Measurements from ENCODE around the gene ARHGAP32.
"Not testable (repeated sequence)": the region's sequence is repeated elsewhere in the genome, so short reads cannot be mapped to it uniquely, and the experiment has no call there.

The ARHGAP32 gene

DNA sequence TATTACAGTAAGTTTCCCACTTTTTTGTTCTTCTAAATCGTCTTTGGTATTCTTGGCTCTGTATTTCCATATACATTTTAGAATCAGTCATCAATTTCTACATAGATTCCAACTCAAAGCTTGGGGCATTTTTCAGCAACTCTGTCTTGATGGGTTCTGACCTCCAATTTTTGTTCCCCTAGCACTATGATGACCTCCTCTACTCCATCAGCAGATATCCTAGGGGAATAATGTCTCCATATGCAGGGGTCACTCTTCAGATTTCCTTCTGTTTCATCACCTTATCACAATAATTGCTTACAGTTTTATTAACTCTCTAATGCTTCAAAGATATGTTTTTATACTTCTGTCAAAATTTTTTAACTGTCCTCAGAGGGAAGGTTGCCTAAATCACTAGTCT is 158.1 kb downstream of the ARHGAP32 start:
- DNase-seq (ENCODE audit: low spot score) = no peak

DNA sequence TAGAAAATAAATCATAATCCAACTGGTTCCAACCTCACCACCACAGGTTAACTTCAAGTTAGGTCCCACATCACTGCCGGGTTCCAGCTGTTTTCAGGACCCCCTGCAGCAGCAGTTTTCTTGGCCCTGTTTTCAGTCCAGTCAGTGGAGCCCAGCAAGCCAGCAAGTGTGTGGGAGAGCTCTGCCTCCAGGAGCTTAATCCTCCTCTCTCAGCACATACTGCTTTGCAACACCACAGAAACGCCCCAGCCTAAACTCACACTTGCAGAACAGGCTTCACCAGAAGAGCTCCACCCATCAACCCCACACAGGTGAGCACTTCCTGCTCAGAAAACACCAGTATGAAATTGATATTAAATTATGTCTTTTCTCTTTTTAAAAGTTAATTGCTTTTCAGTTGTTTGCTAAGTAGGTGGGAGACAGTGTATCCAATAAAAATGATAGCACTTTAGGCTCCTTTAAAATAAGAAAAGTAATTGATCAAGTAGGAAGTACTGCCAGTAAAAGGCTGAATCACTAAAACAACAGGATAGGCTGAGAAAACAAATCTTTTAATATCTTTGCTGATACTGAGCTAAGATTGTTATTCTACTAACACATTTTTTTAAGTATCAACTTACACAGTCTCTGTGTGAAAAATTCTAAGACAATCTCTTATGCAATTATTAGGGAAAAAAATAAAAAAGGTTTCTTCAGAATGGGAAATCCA is 168.0 kb downstream of the ARHGAP32 start:
- DNase-seq (ENCODE audit: low spot score) = peak; percentile 49

DNA sequence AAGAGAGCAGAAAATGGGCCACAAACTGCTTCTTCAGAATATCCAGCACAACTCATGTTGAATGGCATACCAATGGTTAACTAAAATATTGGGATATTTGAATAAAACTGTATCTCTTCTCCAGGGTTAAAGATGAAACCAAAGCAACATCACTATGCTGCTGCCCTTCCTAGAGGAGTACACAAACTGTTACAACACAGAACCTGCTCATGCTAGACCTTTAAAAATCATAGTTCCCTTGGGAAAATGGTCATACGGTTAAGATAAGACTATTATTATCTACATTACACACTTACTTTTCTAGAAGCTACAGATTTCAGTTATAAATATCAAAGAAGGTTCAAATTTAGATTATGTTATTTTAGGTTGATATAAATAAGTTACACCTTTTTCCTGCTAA is 170.8 kb downstream of the ARHGAP32 start:
- DNase-seq (ENCODE audit: low spot score) = no peak

- DNase-seq (ENCODE audit: low spot score) = no peak
Measured at GRCh38 chr11:129018991-129019390, 173.1 kb downstream of the ARHGAP32 start.

- no peak for DNase-seq (ENCODE audit: low spot score)
Measured at GRCh38 chr11:129018126-129018525, 174.0 kb downstream of the ARHGAP32 start.

DNA sequence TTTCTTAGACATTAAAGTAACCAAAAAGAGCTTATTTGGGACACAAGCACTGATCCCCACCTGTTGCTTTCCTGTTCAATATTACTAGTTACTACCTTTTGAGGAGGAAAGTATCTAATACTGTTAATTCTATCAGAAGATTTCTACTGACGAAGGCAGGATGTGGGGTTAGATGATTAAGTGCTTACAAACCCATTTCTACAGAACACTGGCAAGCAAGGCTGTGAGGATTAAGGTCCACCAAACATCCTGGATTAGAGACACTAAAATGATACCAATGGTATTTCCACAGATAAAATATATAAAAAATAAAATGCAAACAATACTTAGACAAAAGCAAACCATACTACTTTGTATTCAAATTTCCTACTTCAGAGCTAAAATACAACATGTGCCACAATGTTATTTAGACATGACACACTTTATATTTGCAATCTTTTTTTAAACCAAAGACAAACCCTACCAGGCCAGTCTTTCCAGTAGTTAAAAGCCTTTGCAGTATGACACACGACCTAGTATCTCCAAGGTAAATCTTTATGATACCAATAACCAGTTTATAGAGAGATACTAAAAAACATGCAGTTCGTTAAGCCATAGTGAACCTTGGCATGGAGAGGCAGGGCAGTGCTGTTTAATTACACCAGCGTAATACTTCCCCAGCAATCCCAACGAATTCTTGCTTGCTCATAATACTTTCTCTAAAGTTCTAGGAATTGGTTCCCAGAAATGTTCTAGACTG is 178.2 kb downstream of the ARHGAP32 start:
- DNase-seq (ENCODE audit: low spot score) = no peak

- DNase-seq (ENCODE audit: low spot score) = no peak
Measured at GRCh38 chr11:129012880-129013279, 179.2 kb downstream of the ARHGAP32 start.

GRCh38 chr11:129006161-129006560 is 186.0 kb downstream of the ARHGAP32 start:
- no peak for DNase-seq (ENCODE audit: low spot score)

DNA sequence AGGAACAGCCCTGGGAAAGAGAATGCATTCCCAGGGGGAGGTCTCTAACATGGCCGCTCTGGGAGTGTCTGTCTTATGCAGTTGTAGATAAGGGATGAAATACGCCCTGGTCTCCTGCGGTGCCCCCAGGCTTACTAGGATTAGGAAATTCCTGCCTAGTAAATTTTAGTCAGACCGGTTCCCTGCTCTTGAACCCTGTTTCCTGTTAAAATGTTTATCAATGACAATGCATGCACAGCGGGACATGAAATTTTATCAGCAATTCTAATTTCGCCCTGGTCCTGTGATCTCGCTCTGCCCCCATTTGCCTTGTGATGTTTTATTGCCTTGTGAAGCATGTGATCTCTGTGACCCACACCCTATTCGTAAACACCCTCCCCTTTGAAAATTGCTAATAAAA is 193.0 kb downstream of the ARHGAP32 start:
- not testable (repeated sequence) for DNase-seq (ENCODE audit: low spot score)

GRCh38 chr11:128988242-128988970 is 203.7 kb downstream of the ARHGAP32 start:
- no peak for DNase-seq (ENCODE audit: low spot score)

- DNase-seq (ENCODE audit: low spot score) = no peak
Measured at GRCh38 chr11:128985880-128986279, 206.2 kb downstream of the ARHGAP32 start.

DNA sequence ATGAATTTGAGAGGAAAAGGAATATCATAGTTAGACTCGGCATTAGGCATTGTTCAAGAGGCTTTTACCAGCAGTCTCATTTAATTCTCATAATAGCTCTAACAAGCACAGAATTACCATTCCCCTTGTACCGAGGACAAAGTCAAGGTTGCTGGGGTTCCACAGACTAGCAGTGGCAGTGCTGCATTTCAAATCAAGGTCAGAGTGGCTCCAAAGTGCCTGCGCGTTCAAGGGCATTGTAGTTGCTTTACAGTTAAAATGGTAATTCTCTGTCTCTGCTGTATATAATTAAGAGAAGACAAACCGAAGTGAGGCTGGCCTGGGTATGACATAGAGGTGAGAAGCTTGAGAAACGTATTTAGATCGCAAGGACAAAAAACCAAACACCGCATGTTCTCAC is 209.1 kb downstream of the ARHGAP32 start:
- DNase-seq (ENCODE audit: low spot score) = no peak

DNA sequence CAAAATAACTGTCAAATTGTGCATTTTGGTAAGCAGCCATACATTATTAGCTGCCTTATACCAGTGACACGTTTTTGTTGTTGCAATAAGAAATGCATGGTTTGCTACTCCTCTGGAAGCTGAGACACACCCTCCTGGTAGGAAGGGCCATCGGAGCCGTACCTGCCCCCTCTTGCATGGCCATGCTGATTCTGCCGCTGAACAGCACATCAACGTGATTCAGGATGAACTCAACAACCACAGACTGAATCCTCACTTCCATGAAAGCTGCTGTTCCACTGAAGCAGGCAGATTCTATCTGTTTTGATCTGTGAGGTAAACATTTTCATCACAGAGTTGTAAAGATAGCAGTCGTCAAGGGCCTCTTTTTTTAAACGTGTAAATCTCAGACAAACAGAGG is 210.9 kb downstream of the ARHGAP32 start:
- DNase-seq (ENCODE audit: low spot score) = no peak

DNA sequence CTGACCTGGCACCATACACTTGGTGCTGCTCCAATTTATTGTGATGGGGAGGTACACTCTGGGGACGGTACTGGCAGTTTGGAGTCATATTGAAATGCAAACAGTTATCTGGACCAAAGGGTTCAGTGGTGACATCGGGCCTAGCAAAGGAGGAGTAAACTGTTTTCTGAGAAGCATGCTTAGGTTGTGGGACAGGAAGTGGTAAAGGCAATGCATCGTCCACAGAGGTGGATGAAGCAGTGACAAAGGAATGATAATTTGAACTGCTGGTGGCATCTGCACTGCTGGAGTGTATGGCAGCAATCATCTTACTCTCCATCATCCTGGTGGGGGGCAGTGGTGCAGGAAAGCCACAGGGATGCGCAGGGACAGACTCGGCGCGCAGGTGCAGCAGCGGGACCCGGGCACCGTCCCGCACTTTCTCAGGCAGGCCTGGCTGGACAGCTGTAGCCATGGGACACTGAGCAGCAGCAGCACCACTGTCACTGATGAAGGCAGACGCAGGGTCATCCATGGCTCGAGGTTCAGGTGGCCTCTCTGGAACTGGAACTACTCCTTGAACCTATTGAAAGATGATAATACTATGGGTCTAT is 221.4 kb downstream of the ARHGAP32 start:
- DNase-seq (ENCODE audit: low spot score) = no peak

- DNase-seq (ENCODE audit: low spot score) = no peak
Measured at GRCh38 chr11:128968916-128969315, 223.2 kb downstream of the ARHGAP32 start.

DNA sequence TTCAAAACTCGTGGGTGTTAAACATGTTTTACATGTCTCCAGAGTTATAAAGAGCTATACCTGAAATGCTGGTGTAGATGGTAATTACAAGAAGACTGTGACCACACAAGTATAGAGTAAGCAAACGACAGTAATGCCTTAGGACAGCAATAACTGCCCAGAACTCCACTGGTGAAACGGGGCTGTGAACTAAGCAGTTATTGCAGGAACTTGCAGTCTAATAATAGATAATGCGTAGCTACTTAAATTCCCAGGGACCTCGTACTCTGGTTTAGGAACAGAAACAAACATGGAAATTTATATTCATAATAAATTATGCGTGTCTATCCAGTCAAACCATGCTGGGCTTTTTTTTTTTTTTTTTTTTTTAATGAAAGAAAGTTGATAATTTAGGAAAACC is 224.5 kb downstream of the ARHGAP32 start:
- no peak for DNase-seq (ENCODE audit: low spot score)

DNA sequence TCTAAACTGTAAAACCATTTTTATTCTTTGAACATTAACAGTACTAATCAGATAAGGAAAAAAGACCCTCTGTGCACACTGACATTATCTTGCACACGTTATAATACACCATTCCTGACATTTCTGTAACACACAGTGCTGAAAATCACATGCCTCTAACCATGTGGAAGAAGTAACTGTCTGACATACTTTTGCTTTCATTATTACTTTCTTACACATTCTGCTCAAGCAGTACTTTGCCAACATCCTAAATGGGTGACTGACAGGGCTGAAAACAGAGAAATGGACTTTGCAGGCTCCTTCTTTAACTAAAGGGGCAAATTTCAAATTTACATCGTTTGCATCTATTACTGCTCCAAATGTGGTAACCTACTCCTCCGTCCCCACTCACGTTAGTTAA is 226.6 kb downstream of the ARHGAP32 start:
- DNase-seq (ENCODE audit: low spot score) = no peak

DNA sequence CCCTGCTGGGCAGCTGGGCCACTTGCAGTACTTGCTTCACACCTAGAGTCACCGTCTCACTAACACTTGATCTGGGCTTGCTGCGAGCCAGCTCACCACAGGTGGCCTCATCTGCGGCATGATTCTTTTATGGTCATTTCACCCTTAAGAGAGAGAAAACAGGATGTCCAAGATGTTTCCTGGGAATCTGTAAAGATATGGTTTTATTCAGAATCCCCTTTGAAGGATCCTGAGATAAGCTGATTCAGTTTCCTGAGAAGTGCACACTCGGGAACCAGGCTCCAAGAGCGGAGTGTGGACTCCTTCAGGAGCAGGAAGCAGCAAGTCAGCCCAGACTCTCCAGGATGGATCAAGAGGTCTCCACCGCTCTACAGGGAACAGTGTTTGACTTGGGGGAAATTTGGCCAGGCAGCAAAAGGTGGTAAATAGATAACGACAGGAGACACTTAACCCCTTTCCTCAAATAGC is 227.6 kb downstream of the ARHGAP32 start:
- no peak for DNase-seq (ENCODE audit: low spot score)

GRCh38 chr11:128963744-128964325 is 228.3 kb downstream of the ARHGAP32 start:
- no peak for DNase-seq (ENCODE audit: low spot score)

DNA sequence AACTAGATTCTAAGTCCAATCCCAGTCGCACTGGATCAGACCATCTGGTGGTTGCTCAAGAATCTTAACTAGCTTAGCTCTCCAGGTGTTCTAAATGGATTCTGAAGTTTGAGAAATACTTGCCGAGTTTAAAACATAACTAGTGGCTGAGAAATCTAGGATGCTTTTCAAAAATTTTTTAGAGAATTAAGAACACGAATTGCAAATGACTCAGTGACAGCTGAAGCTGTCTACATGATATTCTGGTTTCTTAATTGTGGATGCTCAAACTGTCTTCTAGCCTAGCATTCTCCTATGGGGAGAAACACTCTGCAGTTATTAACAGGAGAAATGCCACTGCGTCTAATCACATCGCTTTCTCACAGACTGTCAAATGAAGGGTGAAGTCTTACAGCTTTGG is 229.2 kb downstream of the ARHGAP32 start:
- DNase-seq (ENCODE audit: low spot score) = no peak

DNA sequence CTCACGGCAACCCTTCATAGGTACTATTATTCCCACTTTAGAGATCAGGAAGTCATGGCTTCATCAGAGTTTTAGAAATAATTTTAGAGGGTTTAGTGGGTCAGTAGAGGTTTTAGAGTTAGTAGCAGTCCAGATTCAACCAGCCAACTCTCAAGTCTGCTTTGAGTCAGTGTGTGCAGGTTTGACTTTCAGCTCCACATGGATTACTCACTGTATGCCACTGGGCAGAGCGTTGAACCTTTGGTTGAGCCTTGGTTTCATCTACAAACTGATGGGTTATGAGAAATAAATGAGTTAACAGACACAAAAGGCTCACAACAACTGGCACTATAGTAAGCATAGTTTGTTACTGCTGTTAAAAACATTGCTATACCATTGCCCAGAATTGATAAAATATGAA is 230.5 kb downstream of the ARHGAP32 start:
- DNase-seq (ENCODE audit: low spot score) = no peak

- no peak for DNase-seq (ENCODE audit: low spot score)
Measured at GRCh38 chr11:128957202-128957482, 235.0 kb downstream of the ARHGAP32 start.

Measured in putamen (tissue), 1 donor.